ENCODE results near the gene NAGLU. TPM values are rescaled to one million over a fixed set of nuclear protein-coding genes. Genes with fewer than 3 reads are reported as not detected.

NAGLU gene
- total and polyA plus RNA-seq, 4 donors: 22.3 to 75.0 (median 40.3) TPM

DNA sequence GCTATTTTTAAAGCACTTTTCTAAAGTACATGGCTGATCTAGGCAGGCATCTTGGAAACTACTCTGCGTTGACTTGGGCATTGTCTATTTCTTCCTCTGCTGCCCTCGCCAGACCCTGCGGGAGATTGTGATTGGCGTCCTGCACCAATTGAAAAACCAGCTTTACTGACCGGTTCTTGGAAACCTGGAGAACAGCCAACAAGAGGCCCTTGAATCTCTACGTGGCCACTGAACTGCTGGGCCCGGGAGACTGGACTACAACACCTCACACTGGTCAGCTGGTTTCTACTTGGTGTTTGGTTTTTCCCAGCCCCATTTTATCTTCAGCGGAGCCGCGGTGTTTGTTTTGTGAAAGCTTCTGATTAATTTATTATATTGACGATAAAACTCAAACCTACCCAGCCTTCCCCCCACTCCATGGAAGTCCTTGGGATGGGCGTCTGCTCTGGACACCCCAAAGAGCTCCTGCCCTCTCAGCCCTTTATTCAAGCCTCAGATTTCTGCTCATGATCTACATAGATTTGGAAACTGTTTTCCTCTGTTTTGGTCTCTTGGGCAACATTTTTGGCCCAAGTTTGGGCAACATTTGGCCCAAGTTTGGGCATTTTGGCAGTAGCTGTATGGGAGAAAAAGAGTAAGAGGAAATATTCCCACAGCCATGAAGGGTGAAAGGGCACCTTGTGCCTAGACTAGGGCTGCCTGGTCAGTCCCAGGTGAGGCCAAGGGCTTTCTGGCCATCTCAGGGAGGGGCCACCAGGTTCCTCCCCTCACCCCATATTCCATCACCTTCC, 35.6 kb downstream of the NAGLU start:
- no peaks in the 10 kb centered on the region for H3K4me1 ChIP-seq (ENCODE audit: control insufficient read depth in 1 of 2, insufficient read depth in 2 of 2, low read length in 2 of 2)
- no peaks in the 10 kb centered on the region for H3K9me3 ChIP-seq (ENCODE audit: control insufficient read depth, low read length)
- peaks cover 0 to 13% of the 10 kb centered on the region in 2 donors for H3K36me3 ChIP-seq (ENCODE audit: control insufficient read depth in 1 of 2, insufficient read depth in 2 of 2, low read length in 1 of 2)
- H3K27me3 ChIP-seq (ENCODE audit: control insufficient read depth in 1 of 2, insufficient read depth in 2 of 2, low read length in 1 of 2): no peaks in the 10 kb centered on the region
- peak in 1 of 2 donors; percentile 45 for DNase-seq
- no peak overlapping the region for H3K4me3 ChIP-seq (ENCODE audit: low read length in 2 of 2)
- ATAC-seq (ENCODE audit: low FRiP score): no peak
- H3K27ac ChIP-seq (ENCODE audit: low read depth in 1 of 2, low read length in 2 of 2): no peak overlapping the region
- WGBS, 2 donors: 64 to 66% methylated on average over 12 of the region's 12 CpGs
- intact Hi-C loops (cut with DNase I): loop anchor here in 1 of 2 donors (10.0 kb wide), 1 partner anchor 263 kb away; the partner anchor contains the start of gene PSME3

DNA sequence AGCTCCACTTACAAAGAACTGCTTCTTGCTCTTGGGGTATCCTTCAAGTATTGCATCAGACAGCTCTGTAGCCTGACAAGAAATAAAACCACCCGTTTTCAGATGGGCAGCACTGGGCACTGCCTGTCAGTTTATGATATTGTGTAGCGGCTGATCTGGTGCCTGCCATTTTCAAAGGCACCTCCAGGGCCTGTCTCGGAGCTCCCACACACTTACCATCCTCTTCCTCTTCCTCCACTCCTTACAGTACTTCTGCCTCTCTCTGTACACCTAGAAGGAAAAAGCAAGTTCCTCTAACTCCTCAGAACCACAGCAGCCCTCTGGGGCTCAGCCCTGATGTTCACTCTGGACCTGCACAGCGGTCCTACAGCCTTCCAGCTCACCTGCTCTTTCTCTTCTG, 37.1 kb downstream of the NAGLU start:
- ATAC-seq (ENCODE audit: low FRiP score): no peak
- WGBS, 2 donors: 73 to 81% methylated on average over 4 of the region's 4 CpGs
- peaks cover 0 to 13% of the 10 kb centered on the region in 2 donors for H3K36me3 ChIP-seq (ENCODE audit: control insufficient read depth in 1 of 2, insufficient read depth in 2 of 2, low read length in 1 of 2)

GRCh38 chr17:42574463-42574862, 38.4 kb downstream of the NAGLU start:
- no peak overlapping the region for H3K27ac ChIP-seq (ENCODE audit: low read depth in 1 of 2, low read length in 2 of 2)
- DNase-seq: no peak
- intact Hi-C loops (cut with DNase I): loop anchor here in 1 of 2 donors (10.0 kb wide), 1 partner anchor 260 kb away; the partner anchor contains the start of gene PSME3
- H3K36me3 ChIP-seq (ENCODE audit: control insufficient read depth in 1 of 2, insufficient read depth in 2 of 2, low read length in 1 of 2): peaks cover 0 to 13% of the 10 kb centered on the region in 2 donors
- no peak for ATAC-seq (ENCODE audit: low FRiP score)
- H3K4me1 ChIP-seq (ENCODE audit: control insufficient read depth in 1 of 2, insufficient read depth in 2 of 2, low read length in 2 of 2): no peaks in the 10 kb centered on the region
- H3K4me3 ChIP-seq (ENCODE audit: low read length in 2 of 2): no peak overlapping the region
- H3K9me3 ChIP-seq (ENCODE audit: control insufficient read depth, low read length): no peaks in the 10 kb centered on the region
- no peaks in the 10 kb centered on the region for H3K27me3 ChIP-seq (ENCODE audit: control insufficient read depth in 1 of 2, insufficient read depth in 2 of 2, low read length in 1 of 2)
- WGBS, 2 donors: 78 to 86% methylated on average over 3 of the region's 3 CpGs

More for the DNA sequence above, 37.1 kb downstream of the NAGLU start:
- Histone ChIP-seq H3K9me3 (ENCODE audit: control insufficient read depth, low read length) (no peaks in the 10 kb centered on the region), H3K4me1 (ENCODE audit: control insufficient read depth in 1 of 2, insufficient read depth in 2 of 2, low read length in 2 of 2) (no peaks in the 10 kb centered on the region), H3K27ac (ENCODE audit: low read depth in 1 of 2, low read length in 2 of 2) (no peak overlapping the region), H3K27me3 (ENCODE audit: control insufficient read depth in 1 of 2, insufficient read depth in 2 of 2, low read length in 1 of 2) (no peaks in the 10 kb centered on the region), H3K4me3 (ENCODE audit: low read length in 2 of 2) (no peak overlapping the region)
- DNase-seq: peak in 1 of 2 donors; percentile 22
- intact Hi-C loops (cut with DNase I): loop anchor here in 1 of 2 donors (10.0 kb wide), 1 partner anchor 262 kb away; the partner anchor contains the start of gene PSME3

DNA sequence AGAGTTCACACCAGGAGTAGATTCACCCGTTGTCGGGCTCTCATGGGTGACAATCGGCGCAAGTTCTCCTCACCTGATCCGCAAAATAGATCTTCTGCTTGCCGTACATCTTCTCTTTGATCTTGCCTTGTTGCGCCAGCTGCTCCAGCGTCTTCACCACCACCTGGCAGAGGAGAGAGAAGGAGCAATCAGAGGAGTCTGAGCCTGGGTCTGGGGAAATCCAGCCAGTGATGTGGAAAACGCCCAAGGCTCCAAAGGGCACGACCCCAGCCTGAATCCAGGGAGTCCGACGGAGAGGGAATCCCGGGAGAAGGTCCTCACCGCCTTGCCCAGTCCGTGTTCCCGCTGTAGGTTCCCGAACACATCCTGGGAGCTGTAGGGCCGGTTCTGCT, 41.1 kb downstream of the NAGLU start:
- ATAC-seq (ENCODE audit: low FRiP score) (no peak), DNase-seq (no peak)
- Histone ChIP-seq H3K27me3 (ENCODE audit: control insufficient read depth in 1 of 2, insufficient read depth in 2 of 2, low read length in 1 of 2) (no peaks in the 10 kb centered on the region), H3K9me3 (ENCODE audit: control insufficient read depth, low read length) (no peaks in the 10 kb centered on the region), H3K27ac (ENCODE audit: low read depth in 1 of 2, low read length in 2 of 2) (peak overlapping the region in 1 of 2 donors; percentile 55), H3K4me3 (ENCODE audit: low read length in 2 of 2) (peak overlapping the region in 1 of 2 donors; percentile 27), H3K36me3 (ENCODE audit: control insufficient read depth in 1 of 2, insufficient read depth in 2 of 2, low read length in 1 of 2) (peaks cover 0 to 19% of the 10 kb centered on the region in 2 donors), H3K4me1 (ENCODE audit: control insufficient read depth in 1 of 2, insufficient read depth in 2 of 2, low read length in 2 of 2) (no peaks in the 10 kb centered on the region)
- WGBS, 2 donors: 3 to 4% methylated on average over 18 of the region's 18 CpGs
- intact Hi-C loops (cut with DNase I): loop anchor here in 1 of 2 donors (2.0 to 10.0 kb wide), 2 partner anchors 102 to 258 kb away; partner anchors contain the start of gene PSME3

GRCh38 chr17:42577532-42578281, 41.7 kb downstream of the NAGLU start, which contains the start of gene PSMC3IP:
TSS of gene PSMC3IP (minus strand) at chr17:42577729. CDS start at chr17:42577686, 43 bp downstream.
- peak; percentile 96 for ATAC-seq (ENCODE audit: low FRiP score)
- Histone ChIP-seq H3K27ac (ENCODE audit: low read depth in 1 of 2, low read length in 2 of 2) (peak within 1 kb of the TSS in 1 of 2 donors; percentile 91), H3K4me3 (ENCODE audit: low read length in 2 of 2) (peak within 1 kb of the TSS; percentile 39 to 93), H3K36me3 (ENCODE audit: control insufficient read depth in 1 of 2, insufficient read depth in 2 of 2, low read length in 1 of 2) (peaks cover 0 to 23% of the 10 kb centered on the region in 2 donors), H3K27me3 (ENCODE audit: control insufficient read depth in 1 of 2, insufficient read depth in 2 of 2, low read length in 1 of 2) (no peaks in the 10 kb centered on the region), H3K9me3 (ENCODE audit: control insufficient read depth, low read length) (no peaks in the 10 kb centered on the region), H3K4me1 (ENCODE audit: control insufficient read depth in 1 of 2, insufficient read depth in 2 of 2, low read length in 2 of 2) (no peaks in the 10 kb centered on the region)
- intact Hi-C loops (cut with DNase I): loop anchor here in 1 of 2 donors (2.0 to 10.0 kb wide), 3 partner anchors 101 to 257 kb away; partner anchors contain the start of gene PSME3
- DNase-seq: peak; percentile 97 to 99
- 0 to 1% methylated on average over 52 of the region's 52 CpGs for WGBS, 2 donors

DNA sequence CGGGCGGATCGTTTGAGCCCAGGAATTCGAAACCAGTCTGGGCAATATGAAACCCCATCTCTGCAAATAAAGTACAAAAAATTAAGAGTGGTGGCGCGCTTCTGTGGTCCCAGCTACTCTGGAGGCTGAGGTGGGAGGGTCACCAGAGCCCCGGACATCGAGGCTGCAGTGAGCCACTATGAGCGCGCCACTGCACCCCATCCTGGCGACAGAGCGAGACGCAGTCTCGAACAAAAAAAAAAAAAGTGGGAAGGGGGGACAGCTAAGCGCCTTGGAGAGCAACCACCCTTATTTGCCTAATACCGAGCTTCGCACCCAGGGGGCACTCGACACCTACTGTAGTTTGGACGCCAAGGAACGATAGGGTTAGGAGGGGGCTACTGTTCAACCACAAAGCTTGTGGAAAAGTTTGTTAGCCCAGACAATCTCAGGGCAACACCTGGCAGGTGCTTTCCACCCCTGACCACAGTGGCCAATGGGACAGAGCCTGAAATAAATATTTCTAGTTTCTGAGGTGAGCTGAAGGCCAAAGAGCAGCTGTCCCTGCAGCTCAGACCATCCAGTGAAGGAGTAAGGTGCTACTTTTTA, 42.3 kb downstream of the NAGLU start:
- H3K36me3 ChIP-seq (ENCODE audit: control insufficient read depth in 1 of 2, insufficient read depth in 2 of 2, low read length in 1 of 2): peaks cover 4 to 23% of the 10 kb centered on the region in 2 donors
- H3K27ac ChIP-seq (ENCODE audit: low read depth in 1 of 2, low read length in 2 of 2): peak overlapping the region in 1 of 2 donors; percentile 91
- intact Hi-C loops (cut with DNase I): loop anchor here in 1 of 2 donors (2.0 to 10.0 kb wide), 2 partner anchors 184 to 256 kb away; partner anchors contain the start of gene PSME3
- peak overlapping the region; percentile 39 to 93 for H3K4me3 ChIP-seq (ENCODE audit: low read length in 2 of 2)
- no peaks in the 10 kb centered on the region for H3K27me3 ChIP-seq (ENCODE audit: control insufficient read depth in 1 of 2, insufficient read depth in 2 of 2, low read length in 1 of 2)
- H3K4me1 ChIP-seq (ENCODE audit: control insufficient read depth in 1 of 2, insufficient read depth in 2 of 2, low read length in 2 of 2): no peaks in the 10 kb centered on the region
- no peaks in the 10 kb centered on the region for H3K9me3 ChIP-seq (ENCODE audit: control insufficient read depth, low read length)
- ATAC-seq (ENCODE audit: low FRiP score) (peak; percentile 84), DNase-seq (peak; percentile 75 to 92)
- 0 to 1% methylated on average over 20 of the region's 20 CpGs for WGBS, 2 donors

DNA sequence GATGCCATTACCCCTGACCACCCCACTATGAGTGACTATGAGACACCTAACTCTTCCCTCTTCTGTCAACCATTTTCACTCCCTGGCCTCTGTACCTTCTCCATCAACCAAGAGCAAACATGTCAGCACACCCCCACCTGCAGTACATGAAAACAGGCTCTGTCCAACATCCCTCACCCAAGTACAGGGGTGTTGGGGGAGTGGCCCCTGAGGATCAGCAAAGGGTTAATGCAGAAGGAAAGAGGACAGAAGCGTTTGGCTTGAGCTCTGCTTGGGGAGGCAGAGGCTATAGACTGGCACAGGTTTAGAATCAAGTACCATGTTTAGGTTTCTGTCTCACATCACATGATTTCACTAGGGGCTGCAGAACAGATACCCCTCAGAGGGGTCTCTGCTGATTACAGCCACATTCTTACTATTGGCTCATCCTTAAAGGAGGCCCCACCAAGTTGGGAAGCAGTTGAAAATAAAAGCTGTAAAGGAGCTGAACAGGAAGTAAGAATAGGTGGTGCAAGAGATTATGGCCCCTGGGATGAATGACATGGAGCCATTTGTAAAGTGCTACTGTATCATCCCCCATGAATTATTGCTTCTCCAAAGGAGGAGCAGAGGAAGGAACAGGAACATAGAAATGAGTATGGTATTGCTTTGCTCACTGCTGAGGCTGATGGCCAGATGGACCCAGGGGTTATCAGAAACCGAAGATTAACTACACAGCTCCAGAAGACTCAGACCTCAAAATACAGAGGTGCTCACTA, 43.9 kb downstream of the NAGLU start:
- Histone ChIP-seq H3K4me1 (ENCODE audit: control insufficient read depth in 1 of 2, insufficient read depth in 2 of 2, low read length in 2 of 2) (no peaks in the 10 kb centered on the region), H3K27ac (ENCODE audit: low read depth in 1 of 2, low read length in 2 of 2) (no peak overlapping the region), H3K36me3 (ENCODE audit: control insufficient read depth in 1 of 2, insufficient read depth in 2 of 2, low read length in 1 of 2) (peaks cover 6 to 23% of the 10 kb centered on the region in 2 donors), H3K4me3 (ENCODE audit: low read length in 2 of 2) (no peak overlapping the region), H3K27me3 (ENCODE audit: control insufficient read depth in 1 of 2, insufficient read depth in 2 of 2, low read length in 1 of 2) (no peaks in the 10 kb centered on the region), H3K9me3 (ENCODE audit: control insufficient read depth, low read length) (no peaks in the 10 kb centered on the region)
- WGBS, 2 donors: 47 to 48% methylated on average over 2 of the region's 2 CpGs
- DNase-seq: peak in 1 of 2 donors; percentile 2
- no peak for ATAC-seq (ENCODE audit: low FRiP score)
- intact Hi-C loops (cut with DNase I): loop anchor here (2.0 to 10.0 kb wide), 4 partner anchors 102 to 255 kb away; partner anchors contain the start of genes CCR10 (in 1 of the 2), CNTNAP1 (in 1 of the 2), PSME3 (in 1 of the 2) and RAMP2 (in 1 of the 2)
